ENCODE data around the gene GNAQ. TPM values are rescaled to one million over a fixed set of nuclear protein-coding genes. Genes with fewer than 3 reads are reported as not detected.

The GNAQ gene
- total RNA-seq, 2 donors from 2014 or later = 22.3 to 22.7 TPM

DNA sequence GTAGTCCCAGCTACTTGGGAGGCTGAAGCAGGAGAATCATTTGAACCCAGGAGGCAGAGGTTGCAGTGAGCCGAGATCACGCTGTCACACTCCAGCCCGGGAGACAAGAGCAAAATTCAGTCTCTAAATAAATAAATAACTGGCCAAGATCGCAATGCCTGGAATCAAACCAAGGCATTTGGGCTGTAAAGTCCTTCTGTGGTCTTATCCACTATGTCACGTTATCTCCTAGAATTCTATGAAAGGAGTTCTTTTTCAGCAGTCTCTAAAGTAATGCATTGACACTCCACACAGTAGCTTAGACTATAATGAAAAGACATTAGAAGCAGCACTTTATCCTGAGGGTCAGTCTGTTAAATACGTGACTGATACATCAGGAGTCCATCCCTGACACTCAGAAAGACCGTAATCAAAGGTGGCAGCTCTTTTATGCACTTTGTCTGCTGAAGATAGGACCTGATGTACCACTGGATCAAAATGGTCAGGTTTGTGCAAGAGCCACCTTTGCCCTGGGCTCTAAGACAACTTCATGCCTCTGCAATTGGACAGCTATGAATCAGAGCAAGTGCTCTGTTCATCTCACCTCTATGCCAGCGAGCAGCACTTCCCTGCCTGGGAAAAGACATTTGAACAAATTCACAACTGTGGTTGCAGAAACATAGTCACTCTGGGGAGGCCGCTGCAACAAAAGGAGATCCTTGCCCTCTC lies 351.8 kb downstream of the GNAQ start:
- no peak for DNase-seq
- no peaks in the 10 kb centered on the region for H3K36me3 Mint-ChIP-seq (ENCODE audit: insufficient read depth in 2 of 2)
- H3K27me3 Mint-ChIP-seq (ENCODE audit: low read depth) = no peaks in the 10 kb centered on the region
- H3K27ac Mint-ChIP-seq = no peak overlapping the region
- H3K4me1 Mint-ChIP-seq (ENCODE audit: low read depth) = no peaks in the 10 kb centered on the region
- no peak overlapping the region for H3K4me3 Mint-ChIP-seq
- no peaks in the 10 kb centered on the region for H3K9me3 Mint-ChIP-seq
- no peak for ATAC-seq (replicated peaks in 1 of 2)

GRCh38 chr9:77679088-77679487 lies 352.5 kb downstream of the GNAQ start:
- ATAC-seq (replicated peaks in 1 of 2) = no peak
- Mint-ChIP-seq H3K4me3 (no peak overlapping the region), H3K36me3 (ENCODE audit: insufficient read depth in 2 of 2) (no peaks in the 10 kb centered on the region), H3K9me3 (no peaks in the 10 kb centered on the region), H3K4me1 (ENCODE audit: low read depth) (no peaks in the 10 kb centered on the region), H3K27me3 (ENCODE audit: low read depth) (no peaks in the 10 kb centered on the region), H3K27ac (no peak overlapping the region)
- DNase-seq = no peak

DNA sequence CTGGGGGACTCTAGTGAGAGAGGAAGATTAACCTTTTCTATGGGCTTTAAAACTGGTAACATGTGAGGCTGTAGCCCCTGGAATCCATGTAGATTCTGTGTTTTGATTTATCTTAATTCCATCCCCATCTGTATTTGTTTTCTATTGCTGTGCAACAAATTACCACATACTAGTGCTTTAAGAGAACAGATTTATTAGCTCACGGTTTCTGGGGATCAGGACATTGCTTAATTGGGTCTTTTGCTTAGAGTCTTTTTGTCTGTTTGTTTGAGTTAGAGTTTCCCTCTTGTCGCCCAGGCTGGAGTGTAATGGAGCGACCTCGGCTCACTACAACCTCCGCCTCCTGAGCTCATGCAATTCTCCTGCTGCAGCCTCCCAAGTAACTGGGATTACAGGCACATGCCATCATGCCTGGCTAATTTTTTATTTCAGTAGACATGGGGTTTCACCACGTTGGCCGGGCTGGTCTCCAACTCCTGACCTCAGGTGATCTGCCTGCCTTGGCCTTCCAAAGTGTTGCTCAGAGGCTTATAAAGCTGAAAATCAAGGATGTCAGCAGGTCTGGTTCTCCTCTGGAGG lies 353.6 kb downstream of the GNAQ start:
- Mint-ChIP-seq H3K27me3 (ENCODE audit: low read depth) (no peaks in the 10 kb centered on the region), H3K36me3 (ENCODE audit: insufficient read depth in 2 of 2) (no peaks in the 10 kb centered on the region), H3K9me3 (no peaks in the 10 kb centered on the region), H3K4me1 (ENCODE audit: low read depth) (no peaks in the 10 kb centered on the region), H3K4me3 (no peak overlapping the region), H3K27ac (no peak overlapping the region)
- ATAC-seq (replicated peaks in 1 of 2) (no peak), DNase-seq (no peak)

DNA sequence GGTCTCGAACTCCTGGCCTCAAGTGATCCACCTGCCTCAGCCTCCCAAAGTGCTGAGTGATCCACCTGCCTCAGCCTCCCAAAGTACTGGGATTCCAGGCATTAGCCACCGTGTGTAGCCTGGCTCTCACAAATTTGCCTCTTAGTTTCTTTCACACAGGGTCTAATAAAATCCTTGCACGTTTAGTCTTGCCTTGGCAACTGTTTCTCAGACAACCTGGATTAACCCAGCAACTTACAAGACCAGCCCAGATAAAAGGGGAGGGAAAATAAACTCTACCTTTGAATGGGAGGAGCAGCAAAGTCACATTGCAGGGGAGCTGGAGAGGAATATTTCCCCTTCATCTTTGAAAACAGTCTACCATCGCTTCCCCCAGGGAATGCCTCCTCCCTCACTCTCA lies 354.2 kb downstream of the GNAQ start:
- Mint-ChIP-seq H3K27ac (no peak overlapping the region), H3K36me3 (ENCODE audit: insufficient read depth in 2 of 2) (no peaks in the 10 kb centered on the region), H3K9me3 (no peaks in the 10 kb centered on the region), H3K4me1 (ENCODE audit: low read depth) (no peaks in the 10 kb centered on the region), H3K4me3 (no peak overlapping the region), H3K27me3 (ENCODE audit: low read depth) (no peaks in the 10 kb centered on the region)
- ATAC-seq (replicated peaks in 1 of 2) (no peak), DNase-seq (no peak)

DNA sequence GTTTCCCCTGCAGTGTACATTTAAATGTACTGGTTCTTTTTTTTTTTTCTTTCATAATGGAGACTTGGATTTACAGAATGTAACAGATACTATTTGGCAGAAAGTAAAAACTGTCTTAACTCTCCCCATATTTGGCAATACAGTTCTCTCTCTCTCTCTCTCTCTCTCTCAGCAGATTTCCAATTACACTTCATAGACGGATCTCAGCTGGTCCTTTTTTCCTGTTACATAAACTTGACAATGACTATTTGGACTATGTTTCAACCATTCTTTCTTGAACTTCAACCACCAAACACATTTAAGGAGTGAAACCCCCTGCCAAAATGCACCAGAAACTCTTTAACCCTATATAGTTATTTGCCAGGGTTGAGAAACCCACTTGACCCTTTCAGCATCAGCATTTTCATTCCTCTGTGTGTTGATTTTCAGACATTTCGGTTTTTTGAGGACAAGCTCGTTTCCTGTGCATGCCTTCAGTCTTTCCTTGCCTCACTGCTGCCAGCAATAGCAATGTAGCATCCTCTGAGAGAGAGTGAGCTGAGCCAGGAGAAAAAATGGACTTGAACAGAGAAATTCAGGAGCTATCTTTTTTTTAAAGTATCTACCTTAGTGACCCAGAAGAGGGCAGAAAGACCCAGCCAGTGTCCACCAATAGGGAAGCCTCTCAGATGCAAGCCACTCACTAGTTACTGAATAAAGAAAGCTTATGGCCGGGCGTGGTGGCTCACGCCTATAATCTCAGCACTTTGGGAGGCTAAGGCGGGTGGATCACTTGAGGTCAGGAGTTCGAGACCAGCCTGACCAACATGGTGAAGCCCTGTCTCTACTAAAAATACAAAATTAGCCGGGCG lies 357.4 kb downstream of the GNAQ start:
- Mint-ChIP-seq H3K36me3 (ENCODE audit: insufficient read depth in 2 of 2) (no peaks in the 10 kb centered on the region), H3K27ac (no peak overlapping the region), H3K9me3 (no peaks in the 10 kb centered on the region), H3K4me3 (no peak overlapping the region), H3K27me3 (ENCODE audit: low read depth) (no peaks in the 10 kb centered on the region), H3K4me1 (ENCODE audit: low read depth) (no peaks in the 10 kb centered on the region)
- ATAC-seq (replicated peaks in 1 of 2) (no peak), DNase-seq (no peak)

GRCh38 chr9:77672183-77672582 lies 359.4 kb downstream of the GNAQ start:
- ATAC-seq (replicated peaks in 1 of 2) = no peak
- no peaks in the 10 kb centered on the region for H3K27me3 Mint-ChIP-seq (ENCODE audit: low read depth)

GRCh38 chr9:77667151-77667550 lies 364.5 kb downstream of the GNAQ start:
- Mint-ChIP-seq H3K4me3 (no peak overlapping the region), H3K4me1 (ENCODE audit: low read depth) (peaks cover 4% of the 10 kb centered on the region), H3K36me3 (ENCODE audit: insufficient read depth in 2 of 2) (no peaks in the 10 kb centered on the region), H3K9me3 (no peaks in the 10 kb centered on the region), H3K27me3 (ENCODE audit: low read depth) (peaks cover 15% of the 10 kb centered on the region), H3K27ac (no peak overlapping the region)
- no peak for DNase-seq
- no peak for ATAC-seq (replicated peaks in 1 of 2)

More at GRCh38 chr9:77672183-77672582, 359.4 kb downstream of the GNAQ start:
- Mint-ChIP-seq H3K9me3 (no peaks in the 10 kb centered on the region), H3K4me3 (no peak overlapping the region), H3K4me1 (ENCODE audit: low read depth) (no peaks in the 10 kb centered on the region), H3K36me3 (ENCODE audit: insufficient read depth in 2 of 2) (no peaks in the 10 kb centered on the region), H3K27ac (no peak overlapping the region)
- no peak for DNase-seq

Other genes with a start within 250 kb of the GNAQ start
- gene CEP78, start 204.3 kb upstream of the GNAQ start, total RNA-seq = 10 to 100 TPM; 42.3 to 43.6 TPM

Measured in activated T-cell treated with anti-CD3 and anti-CD28 coated beads, Interleukin-2, amount 50 U/mL, for 72 hours (primary cell).